ENCODE results near the gene PRSS53.

GRCh38 chr16:31125844-31126243 lies 37.1 kb upstream of the PRSS53 start:
- TF ChIP-seq CTCF (IDR thresholded peaks at IDR 0.05), result no peak
- no peak for TF ChIP-seq POLR2A (IDR thresholded peaks at IDR 0.05)
